Germinal center (tissue), 1 donor: ENCODE measurements around the gene CYFIP2.
A peak's percentile ranks its signal among the peaks of the same experiment; 100 is the strongest.

Experiments used
- DNase-seq: peaks from one replicate; pipeline ENCODE4 v3.0.0; 2012; ENCODE audit warnings: mixed read lengths, low spot score

Gene CYFIP2

GRCh38 chr5:157324237-157324636, 58.3 kb downstream of the CYFIP2 start:
- no peak for DNase-seq

- no peak for DNase-seq
Observed at GRCh38 chr5:157326440-157327005, 60.6 kb downstream of the CYFIP2 start.

GRCh38 chr5:157327771-157328170, 61.8 kb downstream of the CYFIP2 start:
- no peak for DNase-seq

DNA sequence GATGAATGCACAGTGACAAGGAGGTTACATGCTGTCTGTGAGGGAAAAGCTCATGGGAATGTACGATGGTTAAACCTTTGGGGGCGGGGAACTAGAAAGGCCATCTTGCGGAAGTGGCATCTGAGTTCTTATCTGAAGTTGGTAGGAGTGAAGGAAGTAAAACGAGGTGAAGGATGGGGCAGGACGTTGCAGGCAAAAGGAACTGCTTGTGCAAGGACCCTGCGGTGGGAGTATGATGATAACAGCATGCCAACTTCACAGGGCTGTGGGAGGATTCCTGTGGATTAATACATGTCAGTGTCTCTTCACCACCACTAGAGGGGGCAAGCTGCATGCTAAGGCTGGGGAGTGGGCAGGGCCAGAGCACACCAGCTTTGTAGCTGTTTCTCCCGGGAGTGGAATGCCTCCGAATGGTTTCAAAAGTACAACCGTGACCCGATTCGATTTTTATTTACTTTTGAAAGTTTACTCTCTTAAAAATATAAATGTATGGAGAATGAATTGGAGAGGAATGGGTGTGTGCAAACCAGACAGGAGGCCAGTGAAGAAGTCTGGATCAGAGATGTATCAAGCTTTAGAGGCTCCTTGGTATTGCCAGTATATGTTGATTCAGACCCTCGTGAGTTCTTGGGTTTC, 62.5 kb downstream of the CYFIP2 start:
- peak; percentile 82 for DNase-seq

DNA sequence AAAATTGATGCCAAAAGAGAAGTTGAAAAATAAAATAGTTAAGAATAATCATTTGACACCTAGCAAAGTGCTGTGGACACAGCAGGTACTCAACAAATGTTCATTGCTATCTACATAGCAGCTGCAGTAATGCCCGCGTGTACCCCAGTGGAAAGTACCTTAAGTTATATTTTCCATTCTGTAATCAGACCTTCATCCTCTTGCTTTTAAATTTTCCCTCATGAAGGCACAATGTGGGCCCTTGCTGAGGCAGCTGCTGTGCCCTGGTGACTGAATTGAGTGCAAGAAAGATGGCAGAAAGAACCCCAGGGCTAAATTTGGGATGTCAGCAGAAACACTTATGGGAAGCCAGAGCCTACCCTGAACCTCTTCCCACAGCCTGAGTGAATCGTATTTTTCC, 65.9 kb downstream of the CYFIP2 start:
- DNase-seq, result no peak

GRCh38 chr5:157335534-157336422, 69.9 kb downstream of the CYFIP2 start:
- no peak for DNase-seq

- DNase-seq, result no peak
Observed at GRCh38 chr5:157336423-157336744, 70.5 kb downstream of the CYFIP2 start.

DNA sequence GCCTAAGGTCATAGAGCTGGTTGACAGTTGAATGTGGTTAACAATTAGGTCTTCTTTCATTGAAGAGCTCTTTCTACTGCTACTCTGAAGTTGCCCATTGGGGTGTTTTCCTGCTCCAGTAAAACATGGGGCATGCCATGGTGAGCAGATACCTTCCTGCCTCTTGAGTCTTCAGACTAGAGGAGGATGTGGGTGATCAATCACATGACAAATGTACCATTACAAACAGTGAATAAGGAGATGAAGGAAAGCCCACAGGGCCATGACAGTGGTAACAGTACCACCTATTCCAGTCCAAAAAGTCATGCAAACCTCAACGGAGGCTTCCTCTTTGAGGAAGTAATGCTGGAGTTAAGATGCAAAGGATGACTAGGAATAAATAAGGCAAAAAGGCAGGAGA, 73.5 kb downstream of the CYFIP2 start:
- no peak for DNase-seq

- peak; percentile 38 for DNase-seq
Observed at GRCh38 chr5:157342822-157343402, 77.0 kb downstream of the CYFIP2 start.

- no peak for DNase-seq
Observed at GRCh38 chr5:157343842-157344790, 78.2 kb downstream of the CYFIP2 start.

DNA sequence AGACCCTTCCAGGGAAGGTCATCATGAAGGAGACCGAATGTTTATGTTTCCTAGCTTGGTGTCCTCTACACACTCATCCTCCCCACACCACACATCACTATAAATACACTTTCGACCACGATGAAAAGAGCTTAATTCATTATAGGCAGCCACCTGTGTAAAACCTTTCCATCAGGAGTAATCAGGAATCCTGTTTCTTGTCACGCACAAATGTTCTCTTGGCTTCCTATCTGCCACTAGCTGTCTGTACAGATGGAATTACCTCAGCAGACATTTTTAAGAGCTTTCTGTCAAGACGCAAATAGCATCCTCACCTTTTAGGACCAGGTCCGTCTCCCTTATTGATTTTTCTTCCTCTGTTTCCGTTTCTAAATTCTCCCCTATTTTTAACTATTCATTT, 79.1 kb downstream of the CYFIP2 start:
- no peak for DNase-seq

DNA sequence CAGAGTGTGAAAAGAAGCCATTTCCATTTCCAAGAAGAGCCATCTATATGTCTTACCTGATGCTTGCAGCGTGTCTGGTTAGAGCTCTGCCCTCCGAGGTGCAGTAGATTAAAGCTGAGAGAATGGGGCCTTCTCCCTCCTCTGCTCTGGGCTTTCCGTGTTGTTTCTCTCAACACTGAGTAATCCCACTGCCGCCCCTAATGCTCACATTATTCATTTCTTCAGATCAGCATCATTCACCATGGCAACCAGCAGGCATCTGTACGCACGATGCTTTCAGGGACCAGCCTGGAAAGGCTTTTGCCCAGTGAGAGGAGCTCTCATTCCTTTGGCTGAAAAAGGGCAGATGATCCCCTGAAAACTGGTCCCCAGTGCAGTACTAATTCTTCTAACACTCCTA, 79.6 kb downstream of the CYFIP2 start:
- DNase-seq, result no peak

GRCh38 chr5:157347301-157348048, 81.6 kb downstream of the CYFIP2 start:
- DNase-seq, result no peak

DNA sequence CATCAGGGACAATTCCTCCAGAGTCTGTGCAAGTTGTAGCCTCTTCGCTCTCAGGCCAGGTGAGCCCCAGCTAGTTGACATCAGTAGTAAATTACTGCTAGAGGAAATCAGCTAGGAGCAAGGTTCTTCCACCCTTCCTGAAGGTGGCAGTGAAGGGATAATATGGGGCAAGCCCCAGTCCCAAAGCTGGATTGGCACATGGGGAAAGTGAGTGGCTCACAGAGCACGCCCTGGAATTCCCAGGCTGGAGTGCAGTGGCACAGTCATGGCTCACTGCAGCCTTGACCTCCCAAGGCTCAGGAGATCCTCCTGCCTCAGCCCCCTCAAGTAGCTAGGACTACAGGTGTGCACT, 82.1 kb downstream of the CYFIP2 start:
- no peak for DNase-seq

DNA sequence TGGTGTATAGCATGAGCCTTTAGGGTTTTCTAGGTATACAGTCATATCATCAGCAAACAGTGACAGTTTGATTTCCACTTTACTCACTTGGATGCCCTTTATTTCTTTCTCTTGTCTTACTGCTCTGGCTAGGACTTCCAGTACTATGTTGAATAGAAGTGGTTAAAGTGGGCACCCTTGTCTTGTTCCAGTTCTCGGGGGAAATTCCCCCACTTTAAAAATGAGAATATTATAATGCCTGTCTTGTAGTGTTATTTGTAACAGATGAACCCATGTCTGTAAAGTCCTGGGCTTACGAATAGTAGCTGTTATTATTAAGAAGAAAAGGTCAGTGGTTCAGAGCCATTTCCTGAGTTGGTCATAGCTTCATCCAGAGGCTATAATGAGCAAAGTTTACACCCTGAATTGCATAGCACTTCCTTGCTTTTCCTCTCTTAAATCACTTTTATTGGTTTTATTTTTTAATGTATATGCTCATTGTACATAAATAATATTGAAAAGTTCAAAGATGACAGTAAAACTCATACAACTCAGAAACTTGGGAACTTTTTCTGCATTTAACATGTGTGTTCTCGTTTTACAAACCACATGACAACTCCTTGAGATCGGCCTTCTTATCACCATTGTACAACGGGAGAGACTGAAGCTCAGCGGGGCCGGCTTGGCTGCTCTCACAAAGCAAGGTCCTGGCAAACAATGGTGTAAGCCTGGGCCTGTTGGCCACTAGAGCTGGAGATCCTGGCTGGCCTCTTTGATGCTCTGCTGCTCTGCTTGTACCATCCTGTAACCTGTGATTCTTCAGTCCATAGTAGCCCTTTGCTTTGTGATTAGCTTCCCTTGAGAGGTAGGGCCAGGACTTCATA, 85.2 kb downstream of the CYFIP2 start:
- no peak for DNase-seq

DNA sequence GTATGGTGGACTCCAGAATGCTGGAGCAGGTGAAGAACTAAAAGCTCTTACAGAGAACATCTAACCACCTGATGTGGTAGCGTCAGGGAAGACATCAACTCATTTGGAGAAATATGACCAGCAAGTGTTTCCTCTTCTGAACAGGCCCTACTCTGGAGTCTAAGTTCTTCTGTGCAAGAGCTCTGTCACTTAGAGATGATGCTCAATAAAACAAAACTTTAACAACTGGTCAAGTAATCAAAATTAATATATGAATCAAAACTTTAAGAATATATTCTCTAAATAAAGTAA, 85.8 kb downstream of the CYFIP2 start:
- DNase-seq, result no peak

GRCh38 chr5:157352756-157353340, 86.9 kb downstream of the CYFIP2 start:
- DNase-seq, result no peak

GRCh38 chr5:157354800-157355199, 88.9 kb downstream of the CYFIP2 start:
- DNase-seq, result no peak

DNA sequence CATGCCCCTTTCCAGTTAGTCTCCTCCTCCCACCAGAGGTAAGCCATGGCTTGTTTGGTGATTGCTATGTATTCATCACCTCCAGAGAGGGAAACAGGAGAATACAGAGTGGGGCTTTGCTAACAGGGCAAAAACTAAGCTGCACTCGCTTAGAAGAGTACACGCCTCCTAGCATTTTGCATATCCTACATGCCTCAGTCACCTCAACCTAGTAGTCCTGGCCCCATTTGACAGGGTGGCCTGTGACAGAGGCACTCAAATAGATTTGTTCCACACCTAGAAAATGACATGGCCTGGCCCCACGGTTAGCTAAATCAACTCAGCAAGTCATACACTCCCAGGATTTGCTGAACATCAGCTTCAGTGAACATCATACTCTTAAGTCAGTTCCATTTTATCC, 90.7 kb downstream of the CYFIP2 start:
- DNase-seq, result peak; percentile 55

GRCh38 chr5:157357823-157358222, 91.9 kb downstream of the CYFIP2 start:
- no peak for DNase-seq
